Urothelium cell line (cell line): ENCODE measurements around the gene TSPAN7.

Experiments
- DNase-seq: peaks from one replicate; pipeline ENCODE4 v3.0.0; 2011; ENCODE audit warnings: low spot score, mixed read lengths
- FAIRE-seq: peaks from 2 replicates; lab custom pipeline; 2011; peaks lifted over from hg19 to GRCh38; lab: Jason Lieb, UNC

Gene TSPAN7

GRCh38 chrX:38678821-38679220, 117.5 kb downstream of the TSPAN7 start:
- FAIRE-seq = no peak

GRCh38 chrX:38679695-38680094, 118.4 kb downstream of the TSPAN7 start:
- FAIRE-seq = no peak

More at GRCh38 chrX:38678821-38679220, 117.5 kb downstream of the TSPAN7 start:
- DNase-seq = no peak

GRCh38 chrX:38682095-38682494, 120.8 kb downstream of the TSPAN7 start:
- FAIRE-seq = no peak
- no peak for DNase-seq

More at GRCh38 chrX:38679695-38680094, 118.4 kb downstream of the TSPAN7 start:
- DNase-seq = no peak

GRCh38 chrX:38692961-38693360, 131.6 kb downstream of the TSPAN7 start:
- DNase-seq = no peak
- FAIRE-seq = no peak

- DNase-seq = peak; percentile 3
Observed at GRCh38 chrX:38694394-38694793, 133.1 kb downstream of the TSPAN7 start.

GRCh38 chrX:38697461-38697860, 136.1 kb downstream of the TSPAN7 start:
- DNase-seq = no peak

More at GRCh38 chrX:38694394-38694793, 133.1 kb downstream of the TSPAN7 start:
- FAIRE-seq = no peak

GRCh38 chrX:38699121-38699520, 137.8 kb downstream of the TSPAN7 start:
- FAIRE-seq (no peak), DNase-seq (no peak)

More at GRCh38 chrX:38697461-38697860, 136.1 kb downstream of the TSPAN7 start:
- no peak for FAIRE-seq

- DNase-seq (no peak), FAIRE-seq (no peak)
Observed at GRCh38 chrX:38699696-38700095, 138.4 kb downstream of the TSPAN7 start.

GRCh38 chrX:38701073-38701472, 139.7 kb downstream of the TSPAN7 start:
- FAIRE-seq (no peak), DNase-seq (no peak)

- FAIRE-seq = no peak
- no peak for DNase-seq
Observed at GRCh38 chrX:38704146-38704882, 143.0 kb downstream of the TSPAN7 start.

- FAIRE-seq (no peak), DNase-seq (peak; percentile 10)
Observed at GRCh38 chrX:38717871-38718270, 156.5 kb downstream of the TSPAN7 start.

GRCh38 chrX:38718311-38718710, 157.0 kb downstream of the TSPAN7 start:
- DNase-seq (no peak), FAIRE-seq (no peak)

GRCh38 chrX:38726612-38727011, 165.3 kb downstream of the TSPAN7 start:
- FAIRE-seq (no peak), DNase-seq (no peak)

GRCh38 chrX:38727668-38728067, 166.3 kb downstream of the TSPAN7 start:
- DNase-seq (no peak), FAIRE-seq (no peak)

- no peak for DNase-seq
- FAIRE-seq = no peak
Observed at GRCh38 chrX:38732866-38733265, 171.5 kb downstream of the TSPAN7 start.
